Bronchial smooth muscle cell (primary cell): ENCODE measurements around the gene FAM89B. TPM values are rescaled to one million over a fixed set of nuclear protein-coding genes. Genes with fewer than 3 reads are reported as not detected.

Experiments
- total RNA-seq: library from RNA; depleted of rRNA; stranded (reverse); fragments of >200 nt; gene quantifications from 2 replicates; pipeline ENCODE4 v1.2.1, GENCODE V29; 2014

FAM89B gene
- total RNA-seq = 12.4 and 13.2 TPM in 2 replicates

GRCh38 chr11:65572356-65573051, at the start of gene FAM89B:
FAM89B (plus strand) TSS chr11:65572538; CDS start chr11:65572670, 132 bp downstream.

GRCh38 chr11:65524741-65525545, 47.4 kb upstream of the FAM89B start, which contains the start of gene SCYL1:
SCYL1 (plus strand) TSS chr11:65525083; CDS start chr11:65525154, 71 bp downstream.

GRCh38 chr11:65558002-65558929, 14.1 kb upstream of the FAM89B start, which contains the start of gene LTBP3:
LTBP3 (minus strand) TSS chr11:65558359; CDS start chr11:65557959, 400 bp downstream.

GRCh38 chr11:65569973-65570918, 2.1 kb upstream of the FAM89B start, which contains the start of gene ZNRD2:
ZNRD2 (plus strand) TSS chr11:65570477; CDS start chr11:65570492, 15 bp downstream.

GRCh38 chr11:65575568-65576231, 3.4 kb downstream of the FAM89B start, which contains the start of gene EHBP1L1:
EHBP1L1 (plus strand) TSS chr11:65576053; CDS start chr11:65576303, 250 bp downstream.

GRCh38 chr11:65595543-65596281, 23.4 kb downstream of the FAM89B start, which contains the start of gene KCNK7:
KCNK7 (minus strand) TSS chr11:65595800; CDS start chr11:65595772, 28 bp downstream.

GRCh38 chr11:65615229-65615949, 43.1 kb downstream of the FAM89B start, which contains the start of gene PCNX3:
PCNX3 (plus strand) TSS chr11:65615776; CDS start chr11:65616312, 536 bp downstream.

Other genes starting within 250 kb of the FAM89B start
- gene DPF2, start 238.7 kb upstream of the FAM89B start, total RNA-seq = 25.0 and 27.0 TPM in 2 replicates
- under 0.01 TPM in 2 replicates for gene TIGD3, start 217.8 kb upstream of the FAM89B start, total RNA-seq
- gene SLC25A45, start 189.9 kb upstream of the FAM89B start, total RNA-seq = 0.77 and 0.95 TPM in 2 replicates
- 17.2 and 23.9 TPM in 2 replicates for gene FRMD8, start 185.9 kb upstream of the FAM89B start, total RNA-seq
- gene NEAT1, start 149.7 kb upstream of the FAM89B start, total RNA-seq = 338 and 347 TPM in 2 replicates
- gene MALAT1, start 73.5 kb upstream of the FAM89B start, total RNA-seq = 7,849 and 17,081 TPM in 2 replicates
- gene SCYL1, start 47.5 kb upstream of the FAM89B start, total RNA-seq = 69.7 and 74.6 TPM in 2 replicates
- gene LTBP3, start 14.2 kb upstream of the FAM89B start, total RNA-seq = 44.6 and 50.3 TPM in 2 replicates
- gene ZNRD2, start 2.1 kb upstream of the FAM89B start, total RNA-seq = 28.4 and 29.9 TPM in 2 replicates
- 34.9 and 59.4 TPM in 2 replicates for gene EHBP1L1, start 3.5 kb downstream of the FAM89B start, total RNA-seq
- 0.09 and 0.16 TPM in 2 replicates for gene KCNK7, start 23.3 kb downstream of the FAM89B start, total RNA-seq
- 15.2 and 17.5 TPM in 2 replicates for gene MAP3K11, start 41.7 kb downstream of the FAM89B start, total RNA-seq
- 8.8 and 10.0 TPM in 2 replicates for gene PCNX3, start 43.2 kb downstream of the FAM89B start, total RNA-seq
- 12.5 and 14.5 TPM in 2 replicates for gene SIPA1, start 65.6 kb downstream of the FAM89B start, total RNA-seq
- gene RELA, start 90.4 kb downstream of the FAM89B start, total RNA-seq = 13.4 and 17.4 TPM in 2 replicates
- gene KAT5, start 139.7 kb downstream of the FAM89B start, total RNA-seq = 39.7 and 64.7 TPM in 2 replicates
- gene RNASEH2C, start 148.3 kb downstream of the FAM89B start, total RNA-seq = 32.8 and 35.3 TPM in 2 replicates
- gene AP5B1, start 208.4 kb downstream of the FAM89B start, total RNA-seq = 2.6 and 3.3 TPM in 2 replicates
- not detected in 2 replicates for gene OVOL1, start 214.5 kb downstream of the FAM89B start, total RNA-seq